ENCODE results near the gene CDK1. TPM values are rescaled to one million over a fixed set of nuclear protein-coding genes. Genes with fewer than 3 reads are reported as not detected.

Gene CDK1
- polyA plus RNA-seq: 10 to 100 TPM in 2 of 4 donors, 1 to 10 TPM in 2; 2.7 to 38.1 (median 18.8) TPM
- long read RNA-seq, donor 1, transcript CDK1-203 (8 exons, 1,913 nt): major isoform, 37 of 81 reads
- long read RNA-seq, donor 1, partial matches to known transcripts: 36 of 81 reads
- long read RNA-seq, donor 1, other reads (novel, unspliced or antisense): 7 of 81 reads
- long read RNA-seq, donor 2, transcript CDK1-203 (8 exons, 1,913 nt): major isoform, 5 of 5 reads
- long read RNA-seq, donor 2, partial matches to known transcripts: 0 of 5 reads
- long read RNA-seq, donor 2, other reads (novel, unspliced or antisense): 0 of 5 reads
- long read RNA-seq, donor 3, transcript CDK1-203 (8 exons, 1,913 nt): major isoform, 10 of 32 reads
- long read RNA-seq, donor 3, partial matches to known transcripts: 22 of 32 reads
- long read RNA-seq, donor 3, other reads (novel, unspliced or antisense): 0 of 32 reads
- long read RNA-seq, donor 4: 0 reads
- long read RNA-seq, donor 5: 0 reads
- long read RNA-seq, donor 6, transcript CDK1-203 (8 exons, 1,913 nt): major isoform, 9 of 22 reads
- long read RNA-seq, donor 6, partial matches to known transcripts: 13 of 22 reads
- long read RNA-seq, donor 6, other reads (novel, unspliced or antisense): 0 of 22 reads
- long read RNA-seq, donor 7: 0 reads
- long read RNA-seq, donor 8: 0 reads
- long read RNA-seq, donor 9, partial matches to known transcripts: 0 of 3 reads
- long read RNA-seq, donor 9, other reads (novel, unspliced or antisense): 0 of 3 reads
- long read RNA-seq, donor 10, transcript CDK1-203 (8 exons, 1,913 nt): major isoform, 17 of 36 reads
- long read RNA-seq, donor 10, partial matches to known transcripts: 18 of 36 reads
- long read RNA-seq, donor 10, other reads (novel, unspliced or antisense): 0 of 36 reads

- peak within 1 kb of the TSS in 1 of 3 donors; percentile 42 for H3K27ac ChIP-seq (ENCODE audit: low read depth in 1 of 3, low read length in 2 of 3)
- peak; percentile 99 for DNase-seq
Measured at GRCh38 chr10:60778214-60778970, at the start of gene CDK1. Gene CDK1, plus strand, starts transcription at chr10:60778478. Its CDS starts 1,688 bp downstream, at chr10:60780166.

GRCh38 chr10:60729106-60729505, 49.2 kb upstream of the CDK1 start:
- no peaks in the 10 kb centered on the region for H3K36me3 ChIP-seq (ENCODE audit: control insufficient read depth in 3 of 3, insufficient read depth in 2 of 3, low read depth in 1 of 3, low read length in 3 of 3)
- FAIRE-seq: no peak
- H3K9me3 ChIP-seq (ENCODE audit: control insufficient read depth in 2 of 2, insufficient read depth in 1 of 2, low read depth in 1 of 2, low read length in 1 of 2): no peaks in the 10 kb centered on the region
- H3K4me3 ChIP-seq (ENCODE audit: low read depth in 1 of 3, low read length in 3 of 3): no peak overlapping the region
- no peak overlapping the region for H3K27ac ChIP-seq (ENCODE audit: low read depth in 1 of 3, low read length in 2 of 3)
- no peaks in the 10 kb centered on the region for H3K27me3 ChIP-seq (ENCODE audit: control insufficient read depth in 3 of 3, insufficient read depth in 3 of 3, low read length in 3 of 3)
- no peak for DNase-seq
- peaks cover 4 to 5% (median 4%) of the 10 kb centered on the region in 3 donors for H3K4me1 ChIP-seq (ENCODE audit: control insufficient read depth in 3 of 3, insufficient read depth in 2 of 3, low read depth in 1 of 3, low read length in 2 of 3)

More at GRCh38 chr10:60778214-60778970, at the start of gene CDK1:
- no peaks in the 10 kb centered on the region for H3K36me3 ChIP-seq (ENCODE audit: control insufficient read depth in 3 of 3, insufficient read depth in 2 of 3, low read depth in 1 of 3, low read length in 3 of 3)
- FAIRE-seq: peak; percentile 84
- H3K9me3 ChIP-seq (ENCODE audit: control insufficient read depth in 2 of 2, insufficient read depth in 1 of 2, low read depth in 1 of 2, low read length in 1 of 2): no peaks in the 10 kb centered on the region
- H3K27me3 ChIP-seq (ENCODE audit: control insufficient read depth in 3 of 3, insufficient read depth in 3 of 3, low read length in 3 of 3): no peaks in the 10 kb centered on the region
- WGBS, 3 donors: 1% methylated on average over 48 to 58 of the region's 58 CpGs
- peaks cover 0 to 4% (median 2%) of the 10 kb centered on the region in 3 donors for H3K4me1 ChIP-seq (ENCODE audit: control insufficient read depth in 3 of 3, insufficient read depth in 2 of 3, low read depth in 1 of 3, low read length in 2 of 3)
- peak within 1 kb of the TSS; percentile 59 to 72 (median 69) for H3K4me3 ChIP-seq (ENCODE audit: low read depth in 1 of 3, low read length in 3 of 3)

- peak overlapping the region in 2 of 3 donors; percentile 0 to 76 for H3K27ac ChIP-seq (ENCODE audit: low read depth in 1 of 3, low read length in 2 of 3)
- no peaks in the 10 kb centered on the region for H3K27me3 ChIP-seq (ENCODE audit: control insufficient read depth in 3 of 3, insufficient read depth in 3 of 3, low read length in 3 of 3)
- H3K9me3 ChIP-seq (ENCODE audit: control insufficient read depth in 2 of 2, insufficient read depth in 1 of 2, low read depth in 1 of 2, low read length in 1 of 2): no peaks in the 10 kb centered on the region
- 5 to 23% (median 10%) methylated on average over 3 of the region's 3 CpGs for WGBS, 3 donors
- no peaks in the 10 kb centered on the region for H3K36me3 ChIP-seq (ENCODE audit: control insufficient read depth in 3 of 3, insufficient read depth in 2 of 3, low read depth in 1 of 3, low read length in 3 of 3)
- peaks cover 4 to 5% (median 4%) of the 10 kb centered on the region in 3 donors for H3K4me1 ChIP-seq (ENCODE audit: control insufficient read depth in 3 of 3, insufficient read depth in 2 of 3, low read depth in 1 of 3, low read length in 2 of 3)
- DNase-seq (peak; percentile 43 to 60), FAIRE-seq (no peak)
- peak overlapping the region in 2 of 3 donors; percentile 63 to 88 for H3K4me3 ChIP-seq (ENCODE audit: low read depth in 1 of 3, low read length in 3 of 3)
Measured at GRCh38 chr10:60731134-60731885, 47.0 kb upstream of the CDK1 start.

GRCh38 chr10:60732198-60732806, 46.0 kb upstream of the CDK1 start:
- Histone ChIP-seq H3K4me1 (ENCODE audit: control insufficient read depth in 3 of 3, insufficient read depth in 2 of 3, low read depth in 1 of 3, low read length in 2 of 3) (peaks cover 4 to 5% (median 4%) of the 10 kb centered on the region in 3 donors), H3K9me3 (ENCODE audit: control insufficient read depth in 2 of 2, insufficient read depth in 1 of 2, low read depth in 1 of 2, low read length in 1 of 2) (no peaks in the 10 kb centered on the region), H3K4me3 (ENCODE audit: low read depth in 1 of 3, low read length in 3 of 3) (peak overlapping the region; percentile 63 to 88 (median 75)), H3K27ac (ENCODE audit: low read depth in 1 of 3, low read length in 2 of 3) (peak overlapping the region; percentile 33 to 82 (median 69)), H3K36me3 (ENCODE audit: control insufficient read depth in 3 of 3, insufficient read depth in 2 of 3, low read depth in 1 of 3, low read length in 3 of 3) (no peaks in the 10 kb centered on the region), H3K27me3 (ENCODE audit: control insufficient read depth in 3 of 3, insufficient read depth in 3 of 3, low read length in 3 of 3) (no peaks in the 10 kb centered on the region)
- WGBS, 3 donors: 3 to 19% (median 4%) methylated on average over 20 of the region's 20 CpGs
- peak; percentile 51 to 55 for DNase-seq
- no peak for FAIRE-seq

- WGBS, 3 donors: 0 to 1% (median 1%) methylated on average over 49 to 60 of the region's 60 CpGs
- DNase-seq (peak; percentile 61 to 89), FAIRE-seq (no peak)
- Histone ChIP-seq H3K27ac (ENCODE audit: low read depth in 1 of 3, low read length in 2 of 3) (peak overlapping the region; percentile 33 to 82 (median 69)), H3K27me3 (ENCODE audit: control insufficient read depth in 3 of 3, insufficient read depth in 3 of 3, low read length in 3 of 3) (no peaks in the 10 kb centered on the region), H3K4me1 (ENCODE audit: control insufficient read depth in 3 of 3, insufficient read depth in 2 of 3, low read depth in 1 of 3, low read length in 2 of 3) (peaks cover 4 to 5% (median 4%) of the 10 kb centered on the region in 3 donors), H3K4me3 (ENCODE audit: low read depth in 1 of 3, low read length in 3 of 3) (peak overlapping the region; percentile 63 to 88 (median 75)), H3K36me3 (ENCODE audit: control insufficient read depth in 3 of 3, insufficient read depth in 2 of 3, low read depth in 1 of 3, low read length in 3 of 3) (no peaks in the 10 kb centered on the region), H3K9me3 (ENCODE audit: control insufficient read depth in 2 of 2, insufficient read depth in 1 of 2, low read depth in 1 of 2, low read length in 1 of 2) (no peaks in the 10 kb centered on the region)
Measured at GRCh38 chr10:60732807-60733516, 45.3 kb upstream of the CDK1 start.

- 0 to 3% (median 1%) methylated on average over 16 to 17 of the region's 17 CpGs for WGBS, 3 donors
Measured at GRCh38 chr10:60733517-60733822, 44.8 kb upstream of the CDK1 start.

GRCh38 chr10:60733826-60734225, 44.5 kb upstream of the CDK1 start:
- FAIRE-seq (no peak), DNase-seq (peak in 1 of 2 donors; percentile 10)
- Histone ChIP-seq H3K27ac (ENCODE audit: low read depth in 1 of 3, low read length in 2 of 3) (no peak overlapping the region), H3K4me3 (ENCODE audit: low read depth in 1 of 3, low read length in 3 of 3) (peak overlapping the region in 1 of 3 donors; percentile 63), H3K4me1 (ENCODE audit: control insufficient read depth in 3 of 3, insufficient read depth in 2 of 3, low read depth in 1 of 3, low read length in 2 of 3) (peaks cover 4 to 5% (median 4%) of the 10 kb centered on the region in 3 donors), H3K9me3 (ENCODE audit: control insufficient read depth in 2 of 2, insufficient read depth in 1 of 2, low read depth in 1 of 2, low read length in 1 of 2) (no peaks in the 10 kb centered on the region), H3K36me3 (ENCODE audit: control insufficient read depth in 3 of 3, insufficient read depth in 2 of 3, low read depth in 1 of 3, low read length in 3 of 3) (no peaks in the 10 kb centered on the region), H3K27me3 (ENCODE audit: control insufficient read depth in 3 of 3, insufficient read depth in 3 of 3, low read length in 3 of 3) (no peaks in the 10 kb centered on the region)
- 77 to 88% (median 79%) methylated on average over 11 of the region's 11 CpGs for WGBS, 3 donors

More at GRCh38 chr10:60733517-60733822, 44.8 kb upstream of the CDK1 start:
- peak overlapping the region; percentile 63 to 88 (median 75) for H3K4me3 ChIP-seq (ENCODE audit: low read depth in 1 of 3, low read length in 3 of 3)
- H3K27me3 ChIP-seq (ENCODE audit: control insufficient read depth in 3 of 3, insufficient read depth in 3 of 3, low read length in 3 of 3): no peaks in the 10 kb centered on the region
- DNase-seq: peak in 1 of 2 donors; percentile 72
- H3K4me1 ChIP-seq (ENCODE audit: control insufficient read depth in 3 of 3, insufficient read depth in 2 of 3, low read depth in 1 of 3, low read length in 2 of 3): peaks cover 4 to 5% (median 4%) of the 10 kb centered on the region in 3 donors
- H3K9me3 ChIP-seq (ENCODE audit: control insufficient read depth in 2 of 2, insufficient read depth in 1 of 2, low read depth in 1 of 2, low read length in 1 of 2): no peaks in the 10 kb centered on the region
- H3K36me3 ChIP-seq (ENCODE audit: control insufficient read depth in 3 of 3, insufficient read depth in 2 of 3, low read depth in 1 of 3, low read length in 3 of 3): no peaks in the 10 kb centered on the region
- H3K27ac ChIP-seq (ENCODE audit: low read depth in 1 of 3, low read length in 2 of 3): peak overlapping the region in 2 of 3 donors; percentile 33 to 82
- no peak for FAIRE-seq

Data from small intestine (tissue), 16 donors.